Ovary (tissue), 9 donors: ENCODE results near the gene BBS7. TPM values are rescaled to one million over a fixed set of nuclear protein-coding genes. Genes with fewer than 3 reads are reported as not detected.

Source experiments
- DNase-seq, 5 donors: peaks; one replicate each; pipeline ENCODE4 v3.0.0-alpha.2; 2019 to 2020
- H3K27ac ChIP-seq, 2 donors: fragments of 200-600 bp; one replicate each; pipeline versions ENCODE4 v1.5.1 to v1.8.0; 2019 to 2022
- H3K27me3 ChIP-seq: fragments of 200-600 bp; one replicate; pipeline ENCODE4 v1.8.0; 2022
- H3K36me3 ChIP-seq: fragments of 200-600 bp; sonication (generic); one replicate; pipeline ENCODE4 v1.5.1; 2019
- H3K4me1 ChIP-seq: one replicate; pipeline ENCODE4 v1.8.1; 2013; ENCODE audit warnings: mild to moderate bottlenecking, moderate library complexity; ENCODE audit not compliant: insufficient read depth
- H3K4me3 ChIP-seq: fragments of 200-600 bp; sonication (generic); one replicate; pipeline ENCODE4 v1.5.1; 2017
- H3K9me3 ChIP-seq, 2 donors: fragments of 200-600 bp in 1 of 2; sonication (generic) in 1 of 2; one replicate each; pipeline versions ENCODE4 v1.5.1 to v1.8.1; 2013 to 2019; ENCODE audit warnings: mild to moderate bottlenecking in 1 of 2, moderate library complexity in 1 of 2
- EP300 ChIP-seq: sonication (generic); formaldehyde crosslinking; IDR thresholded peaks from one replicate; pipeline ENCODE4 v1.6.1; 2017; ENCODE audit warnings: antibody characterized with exemption
- POLR2A ChIP-seq: fragments of 450-650 bp; IDR thresholded peaks from one replicate; pipeline ENCODE4 v1.6.1; 2017; ENCODE audit warnings: antibody characterized with exemption, mild to moderate bottlenecking, moderate library complexity
- WGBS, 3 donors: extraction: QIAGEN DNeasy Blood & Tissue Kit in 1 of 3; methylation state at CpG; one replicate each; pipeline versions ENCODE4 v1.1.5 to v1.1.7; 2013 to 2017; 5-methylcytosine and 5-hydroxymethylcytosine counted together
- intact Hi-C, 4 donors: fragments of 100-400 bp; cut with DNase I; formaldehyde crosslinking; loops; one replicate each; pipeline versions ENCODE4 v1.11.0 to v1.15.1; 2022 to 2023
- polyA plus RNA-seq, 2 donors: library from polyadenylated mRNA; stranded (reverse); fragments of 200-250 nt in 1 of 2; fragments of 350-450 nt in 1 of 2; fragmentation: Illumina TruSeq in 1 of 2; extraction: RNeasy Lipid Tissue Mini Kit (QIAGEN cat#74804) in 1 of 2; gene quantifications; one replicate each; pipeline ENCODE4 v1.2.3, GENCODE V29; 2013 to 2014
- total RNA-seq, 7 donors: library from RNA; depleted of rRNA in 2 of 7; stranded (reverse); fragments of >200 nt in 2 of 7; fragmentation: NEBNext Ultra II Directional in 3 of 7; extraction: Animal tissue kit (Norgen Biotek cat#: 25700) in 3 of 7; gene quantifications; one replicate each; pipeline versions ENCODE4 v1.1.0 to v1.2.4, GENCODE V29; 2016 to 2023
- TF ChIP-seq, protein P1 (sequence below), 3 donors: fragments of 450-650 bp in 2 of 3; fragments of 200-600 bp in 1 of 3; IDR thresholded peaks; one replicate each; pipeline versions ENCODE4 v1.5.1 to v1.8.0; 2016 to 2022; ENCODE audit warnings: antibody characterized with exemption in 3 of 3, mild to moderate bottlenecking in 1 of 3
- donor health status: DM: no; HTN: no; CAD: no; lungs with moderate emphysema.
- donor health status: DM: no; HTN: no; CAD: no.
- donor health status: Bipolar disorder and iron deficiency.
- donor health status: DM: yes; HTN: yes; CAD: no.
- donor health status: DM: no; HTN: no; CAD: no.
- donor health status: DM: yes; HTN: yes; CAD: no.

The BBS7 gene
- total and polyA plus RNA-seq, 9 donors, result 9.6 to 21.2 (median 19.1) TPM

DNA sequence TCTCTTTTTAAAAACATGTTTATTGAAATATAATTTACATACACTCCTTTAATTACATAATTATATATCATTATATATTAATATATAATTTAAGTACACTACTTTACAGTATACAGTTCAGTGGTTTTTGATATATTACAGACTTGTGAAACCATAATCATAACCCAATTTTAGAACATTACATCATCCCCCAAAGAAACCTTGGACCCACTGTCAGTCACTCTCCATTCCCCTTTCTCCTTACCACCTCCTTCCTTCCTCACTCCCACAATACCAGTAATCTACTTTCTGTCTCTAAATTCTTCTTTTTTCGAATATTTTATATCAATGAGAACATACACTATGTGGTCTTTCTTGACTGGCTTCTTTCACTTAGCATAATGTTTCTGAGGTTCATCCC lies 87.1 kb downstream of the BBS7 start:
- H3K27me3 ChIP-seq, result no peaks in the 10 kb centered on the region
- no peaks in the 10 kb centered on the region for H3K36me3 ChIP-seq
- no peaks in the 10 kb centered on the region for H3K4me1 ChIP-seq
- no peaks in the 10 kb centered on the region for H3K9me3 ChIP-seq
- no peak overlapping the region for H3K27ac ChIP-seq
- TF ChIP-seq POLR2A (no peak), EP300 (no peak)
- TF ChIP-seq, protein P1, sequence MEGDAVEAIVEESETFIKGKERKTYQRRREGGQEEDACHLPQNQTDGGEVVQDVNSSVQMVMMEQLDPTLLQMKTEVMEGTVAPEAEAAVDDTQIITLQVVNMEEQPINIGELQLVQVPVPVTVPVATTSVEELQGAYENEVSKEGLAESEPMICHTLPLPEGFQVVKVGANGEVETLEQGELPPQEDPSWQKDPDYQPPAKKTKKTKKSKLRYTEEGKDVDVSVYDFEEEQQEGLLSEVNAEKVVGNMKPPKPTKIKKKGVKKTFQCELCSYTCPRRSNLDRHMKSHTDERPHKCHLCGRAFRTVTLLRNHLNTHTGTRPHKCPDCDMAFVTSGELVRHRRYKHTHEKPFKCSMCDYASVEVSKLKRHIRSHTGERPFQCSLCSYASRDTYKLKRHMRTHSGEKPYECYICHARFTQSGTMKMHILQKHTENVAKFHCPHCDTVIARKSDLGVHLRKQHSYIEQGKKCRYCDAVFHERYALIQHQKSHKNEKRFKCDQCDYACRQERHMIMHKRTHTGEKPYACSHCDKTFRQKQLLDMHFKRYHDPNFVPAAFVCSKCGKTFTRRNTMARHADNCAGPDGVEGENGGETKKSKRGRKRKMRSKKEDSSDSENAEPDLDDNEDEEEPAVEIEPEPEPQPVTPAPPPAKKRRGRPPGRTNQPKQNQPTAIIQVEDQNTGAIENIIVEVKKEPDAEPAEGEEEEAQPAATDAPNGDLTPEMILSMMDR (IDR thresholded peaks at IDR 0.05), result no peak
- intact Hi-C loops, result no loop called here
- H3K4me3 ChIP-seq, result no peak overlapping the region
- no peak for DNase-seq
- 85 to 92% (median 89%) methylated on average over 1 of the region's 1 CpG for WGBS, 3 donors

DNA sequence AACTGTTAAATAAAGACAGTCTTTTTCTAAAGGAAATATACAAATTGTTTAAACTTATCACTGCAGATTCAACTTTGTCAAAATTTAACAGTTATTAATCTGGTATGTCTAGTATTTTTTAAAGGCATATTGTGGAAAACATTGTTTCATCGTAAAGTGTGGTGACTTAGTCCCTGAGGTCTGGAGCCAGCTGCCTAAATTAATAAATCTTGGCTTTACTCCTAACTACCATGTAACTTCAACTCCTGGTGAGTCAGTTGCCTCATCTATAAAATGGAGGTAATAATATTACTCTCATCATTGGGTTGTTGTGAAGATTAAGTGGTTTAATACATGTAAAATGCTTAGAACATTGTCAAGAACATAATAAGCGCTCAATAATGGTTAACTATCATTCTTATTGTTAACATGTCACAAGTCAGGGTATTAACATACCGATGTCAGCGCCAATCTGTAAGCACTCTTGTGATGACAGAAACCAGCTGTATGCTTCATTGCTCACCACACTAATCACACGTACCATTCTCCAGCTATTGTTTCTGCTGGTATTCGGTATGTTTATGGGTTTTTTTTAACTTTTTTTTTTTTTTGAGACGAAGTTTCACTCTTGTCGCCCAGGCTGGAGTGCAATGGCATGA lies 91.2 kb downstream of the BBS7 start:
- 83 to 87% (median 84%) methylated on average over 8 of the region's 8 CpGs for WGBS, 3 donors
- intact Hi-C loops, result no loop called here
- DNase-seq, result no peak

DNA sequence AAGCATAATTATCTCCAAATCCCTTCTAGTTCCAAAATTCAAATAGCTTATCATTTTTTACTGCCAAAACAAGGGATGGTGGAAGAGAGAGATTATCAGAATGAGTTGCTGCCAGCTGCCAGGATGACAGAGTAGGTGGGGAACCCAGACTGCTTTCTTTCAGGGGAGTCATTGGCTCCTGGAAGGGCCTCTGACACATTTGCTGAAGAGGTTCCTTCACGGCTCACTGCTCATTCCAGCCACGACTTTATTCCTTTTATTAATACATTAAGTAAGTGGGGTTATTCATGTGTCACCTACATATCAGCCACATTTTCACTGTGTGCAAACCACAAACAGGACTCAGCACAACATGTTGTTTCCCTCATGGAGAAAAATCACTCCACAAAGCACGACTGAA lies 92.6 kb downstream of the BBS7 start:
- no peaks in the 10 kb centered on the region for H3K36me3 ChIP-seq
- no peak for DNase-seq
- intact Hi-C loops, result no loop called here
- no peaks in the 10 kb centered on the region for H3K9me3 ChIP-seq
- no peaks in the 10 kb centered on the region for H3K4me1 ChIP-seq
- no peaks in the 10 kb centered on the region for H3K27me3 ChIP-seq
- WGBS, 3 donors, result 42 to 46% (median 43%) methylated on average over 3 of the region's 3 CpGs
- no peak overlapping the region for H3K27ac ChIP-seq
- TF ChIP-seq, protein P1 (IDR thresholded peaks at IDR 0.05), result no peak
- TF ChIP-seq EP300, result no peak
- TF ChIP-seq POLR2A, result no peak
- no peak overlapping the region for H3K4me3 ChIP-seq

More for the DNA sequence above, 91.2 kb downstream of the BBS7 start:
- no peaks in the 10 kb centered on the region for H3K9me3 ChIP-seq
- no peaks in the 10 kb centered on the region for H3K27me3 ChIP-seq
- H3K4me3 ChIP-seq, result no peak overlapping the region
- H3K27ac ChIP-seq, result no peak overlapping the region
- TF ChIP-seq, protein P1 (IDR thresholded peaks at IDR 0.05), result no peak
- TF ChIP-seq POLR2A, result no peak
- no peak for TF ChIP-seq EP300
- H3K36me3 ChIP-seq, result no peaks in the 10 kb centered on the region
- H3K4me1 ChIP-seq, result no peaks in the 10 kb centered on the region

DNA sequence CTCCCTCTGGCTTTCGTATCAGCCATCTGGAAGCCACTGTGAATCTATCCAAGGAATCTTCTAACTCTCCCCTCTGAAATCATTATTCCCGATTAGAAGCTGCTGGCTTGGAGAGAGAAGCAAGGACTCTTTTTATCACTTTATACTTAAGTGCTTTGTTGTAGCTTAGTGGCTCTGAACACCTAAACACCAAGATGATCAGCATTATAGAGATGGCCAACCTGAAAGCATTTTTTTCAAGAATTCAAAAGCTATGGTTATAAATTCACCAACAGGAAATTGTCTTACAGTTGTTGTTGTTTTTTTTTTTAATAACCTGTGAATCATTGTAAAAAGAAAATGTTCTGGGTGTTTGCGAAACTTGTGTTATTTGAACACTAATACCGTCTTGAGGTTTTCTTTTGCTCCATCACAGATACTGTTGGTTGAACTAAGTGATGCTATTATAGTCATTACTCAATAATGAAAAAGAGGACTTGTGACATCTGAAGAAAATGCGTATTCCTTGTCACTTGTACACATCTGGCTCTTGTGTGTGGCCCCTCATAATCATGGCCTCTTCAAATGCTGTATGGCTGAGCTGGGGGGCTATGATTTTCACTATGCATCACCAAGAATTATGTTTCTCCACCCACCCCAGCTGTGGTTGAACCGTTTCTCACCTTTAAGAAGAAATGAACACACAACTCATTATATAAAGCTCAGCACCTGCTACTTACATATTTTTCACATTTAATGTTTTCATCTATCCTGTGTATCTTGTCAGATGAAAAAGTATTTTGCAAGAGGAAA lies 93.5 kb downstream of the BBS7 start:
- TF ChIP-seq, protein P1 (IDR thresholded peaks at IDR 0.05), result no peak
- TF ChIP-seq POLR2A (no peak), EP300 (no peak)
- H3K9me3 ChIP-seq, result no peaks in the 10 kb centered on the region
- H3K36me3 ChIP-seq, result no peaks in the 10 kb centered on the region
- no peaks in the 10 kb centered on the region for H3K27me3 ChIP-seq
- intact Hi-C loops, result no loop called here
- H3K4me3 ChIP-seq, result no peak overlapping the region
- no peak for DNase-seq
- no peaks in the 10 kb centered on the region for H3K4me1 ChIP-seq
- WGBS, 3 donors, result 83 to 86% (median 86%) methylated on average over 6 of the region's 6 CpGs
- no peak overlapping the region for H3K27ac ChIP-seq

Other genes starting within 250 kb of the BBS7 start
- gene ANXA5, start 173.5 kb downstream of the BBS7 start, total RNA-seq, result 100 to 1,000 TPM; 130 to 296 (median 261) TPM
- 100 to 1,000 TPM; 238 to 859 TPM for gene ANXA5, start 173.5 kb downstream of the BBS7 start, polyA plus RNA-seq
- under 1 TPM in 2 of 7 donors, not detected in 5; 0.23 to 0.27 TPM for gene SMIM43, start 105.3 kb downstream of the BBS7 start, total RNA-seq
- gene SMIM43, start 105.3 kb downstream of the BBS7 start, polyA plus RNA-seq, result under 1 TPM; 0.11 to 0.40 TPM
- 10 to 100 TPM; 13.2 to 21.8 (median 15.8) TPM for gene EXOSC9, start 69.2 kb downstream of the BBS7 start, total RNA-seq
- 10 to 100 TPM; 19.6 to 21.8 TPM for gene EXOSC9, start 69.2 kb downstream of the BBS7 start, polyA plus RNA-seq
- 1 to 10 TPM in 4 of 7 donors, under 1 TPM in 3; 0.65 to 2.2 (median 1.4) TPM for gene CCNA2, start 46.6 kb downstream of the BBS7 start, total RNA-seq
- gene CCNA2, start 46.6 kb downstream of the BBS7 start, polyA plus RNA-seq, result 1 to 10 TPM; 1.2 to 3.3 TPM
- 1 to 10 TPM in 1 of 7 donors, under 1 TPM in 6; 0.11 to 1.4 (median 0.25) TPM for gene TRPC3, start 81.6 kb upstream of the BBS7 start, total RNA-seq
- gene TRPC3, start 81.6 kb upstream of the BBS7 start, polyA plus RNA-seq, result under 1 TPM; 0.40 to 0.58 TPM